Measurements from ENCODE around the gene SNTG2. TPM values are rescaled to one million over a fixed set of nuclear protein-coding genes. Genes with fewer than 3 reads are reported as not detected.

The SNTG2 gene
- total and polyA plus RNA-seq, 2 donors (not counting 3 experiments of a cell fraction or from before 2014, with no cell fraction given), result not detected

DNA sequence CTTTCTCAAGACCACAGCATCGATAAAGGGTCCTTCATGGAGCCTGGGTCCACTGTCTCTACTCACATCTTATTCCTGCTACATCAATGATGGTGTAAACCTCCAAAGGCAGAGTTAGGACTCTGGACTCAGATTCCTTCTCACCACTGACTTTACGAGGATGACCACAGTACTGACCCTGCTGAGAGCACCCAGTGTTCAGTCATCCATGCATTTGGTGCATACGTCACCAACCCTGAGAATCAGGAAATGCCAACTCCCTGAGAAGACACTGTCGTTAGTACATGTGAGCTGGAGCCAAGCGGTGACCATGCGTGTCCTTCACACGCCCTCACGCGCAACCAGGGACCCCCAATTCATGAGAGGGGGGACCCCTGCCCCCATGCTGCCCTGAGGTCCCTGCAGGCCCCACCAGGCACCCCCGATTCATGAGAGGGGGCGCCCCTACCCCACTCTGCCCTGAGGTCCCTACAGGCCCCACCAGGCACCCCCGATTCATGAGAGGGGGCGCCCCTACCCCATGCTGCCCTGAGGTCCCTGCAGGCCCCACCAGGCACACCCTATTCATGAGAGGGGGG is 284.2 kb downstream of the SNTG2 start:
- H2AFZ ChIP-seq (ENCODE audit: low read depth, low read length), result no peak overlapping the region
- DNase-seq (ENCODE audit: low read depth, low spot score), result no peak
- H3K9me1 ChIP-seq (replicated peaks; ENCODE audit: control insufficient read depth, extremely low read depth, insufficient read depth, low read length), result no peaks in the 10 kb centered on the region
- no peaks in the 10 kb centered on the region for H3K79me2 ChIP-seq (ENCODE audit: control insufficient read depth, insufficient read depth, low read length)
- intact Hi-C loops (cut with micrococcal nuclease) (no loop called here), dilution Hi-C loops (cut with MboI; ENCODE audit: extremely low pct_ligation_motif_present, low sequenced_read_pairs) (no loop called here)
- ChIA-PET CTCF (no interaction called here), POLR2A (no interaction called here)
- no peaks in the 10 kb centered on the region for H3K4me1 ChIP-seq (ENCODE audit: control insufficient read depth, extremely low read depth, insufficient read depth, low read length)
- H3K9ac ChIP-seq (replicated peaks; ENCODE audit: extremely low read depth, insufficient read depth, low read length), result no peak overlapping the region
- FAIRE-seq, result no peak
- no peak overlapping the region for H3K4me3 ChIP-seq (replicated peaks in 1 of 3; ENCODE audit: insufficient read depth in 1 of 3, low read depth in 1 of 3, low read length in 3 of 3)
- H3K4me2 ChIP-seq (ENCODE audit: insufficient read depth, low read length), result no peak overlapping the region
- BruUV-seq (replicated peaks), result no TSS peak
- H3K9me3 ChIP-seq (replicated peaks; ENCODE audit: control insufficient read depth, insufficient read depth, low read length), result peaks cover 7% of the 10 kb centered on the region
- no peaks in the 10 kb centered on the region for H3K36me3 ChIP-seq (ENCODE audit: control insufficient read depth in 2 of 2, extremely low read depth in 1 of 2, insufficient read depth in 2 of 2, low read length in 2 of 2)
- H3K27ac ChIP-seq (ENCODE audit: insufficient read depth, low read depth, low read length), result no peak overlapping the region
- H4K20me1 ChIP-seq (replicated peaks; ENCODE audit: control insufficient read depth, extremely low read depth, insufficient read depth, low read length), result no peaks in the 10 kb centered on the region
- H3K27me3 ChIP-seq (ENCODE audit: control insufficient read depth in 2 of 2, insufficient read depth in 2 of 2, low read length in 2 of 2), result no peaks in the 10 kb centered on the region
- TF ChIP-seq, protein P1, sequence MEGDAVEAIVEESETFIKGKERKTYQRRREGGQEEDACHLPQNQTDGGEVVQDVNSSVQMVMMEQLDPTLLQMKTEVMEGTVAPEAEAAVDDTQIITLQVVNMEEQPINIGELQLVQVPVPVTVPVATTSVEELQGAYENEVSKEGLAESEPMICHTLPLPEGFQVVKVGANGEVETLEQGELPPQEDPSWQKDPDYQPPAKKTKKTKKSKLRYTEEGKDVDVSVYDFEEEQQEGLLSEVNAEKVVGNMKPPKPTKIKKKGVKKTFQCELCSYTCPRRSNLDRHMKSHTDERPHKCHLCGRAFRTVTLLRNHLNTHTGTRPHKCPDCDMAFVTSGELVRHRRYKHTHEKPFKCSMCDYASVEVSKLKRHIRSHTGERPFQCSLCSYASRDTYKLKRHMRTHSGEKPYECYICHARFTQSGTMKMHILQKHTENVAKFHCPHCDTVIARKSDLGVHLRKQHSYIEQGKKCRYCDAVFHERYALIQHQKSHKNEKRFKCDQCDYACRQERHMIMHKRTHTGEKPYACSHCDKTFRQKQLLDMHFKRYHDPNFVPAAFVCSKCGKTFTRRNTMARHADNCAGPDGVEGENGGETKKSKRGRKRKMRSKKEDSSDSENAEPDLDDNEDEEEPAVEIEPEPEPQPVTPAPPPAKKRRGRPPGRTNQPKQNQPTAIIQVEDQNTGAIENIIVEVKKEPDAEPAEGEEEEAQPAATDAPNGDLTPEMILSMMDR (IDR thresholded peaks at IDR 0.05; ENCODE audit: extremely low read depth in 1 of 2, insufficient read depth in 1 of 2, low read depth in 1 of 2, low read length in 2 of 2), result no peak

DNA sequence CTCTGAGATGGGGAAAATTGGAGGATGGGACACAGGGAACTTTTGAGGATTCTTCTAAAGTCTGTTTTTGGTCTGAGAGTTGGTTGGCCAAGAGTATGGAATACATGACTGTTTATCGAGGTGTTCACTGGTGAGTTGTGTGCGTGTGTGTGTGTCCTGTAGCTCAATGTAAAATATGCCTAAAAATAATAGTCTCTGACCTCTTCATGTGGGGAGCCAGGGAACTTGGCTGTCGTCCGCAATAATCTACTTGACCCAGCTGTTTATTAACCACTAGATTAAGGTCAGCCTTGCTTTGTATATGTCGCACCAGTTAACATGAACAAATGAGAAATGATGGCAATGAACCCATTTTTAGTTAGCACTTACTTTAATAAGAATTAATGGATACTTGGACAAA is 285.2 kb downstream of the SNTG2 start:
- CTCF ChIA-PET, result no interaction called here
- no peaks in the 10 kb centered on the region for H3K27me3 ChIP-seq (ENCODE audit: control insufficient read depth in 2 of 2, insufficient read depth in 2 of 2, low read length in 2 of 2)
- TF ChIP-seq POLR2A (IDR thresholded peaks at IDR 0.05; ENCODE audit: low read depth, low read length), result no peak
- no peaks in the 10 kb centered on the region for H3K79me2 ChIP-seq (ENCODE audit: control insufficient read depth, insufficient read depth, low read length)
- dilution Hi-C loops (cut with MboI; ENCODE audit: extremely low pct_ligation_motif_present, low sequenced_read_pairs), result no loop called here
- H3K4me1 ChIP-seq (ENCODE audit: control insufficient read depth, extremely low read depth, insufficient read depth, low read length), result no peaks in the 10 kb centered on the region
- DNase-seq (ENCODE audit: low read depth, low spot score) (no peak), FAIRE-seq (no peak)
- no peak overlapping the region for H3K4me2 ChIP-seq (ENCODE audit: insufficient read depth, low read length)
- no peak overlapping the region for H3K4me3 ChIP-seq (replicated peaks in 1 of 3; ENCODE audit: insufficient read depth in 1 of 3, low read depth in 1 of 3, low read length in 3 of 3)
- POLR2A ChIA-PET, result no interaction called here
- intact Hi-C loops (cut with micrococcal nuclease), result no loop called here
- BruUV-seq (replicated peaks), result no TSS peak
- H3K9me3 ChIP-seq (replicated peaks; ENCODE audit: control insufficient read depth, insufficient read depth, low read length), result peaks cover 5% of the 10 kb centered on the region
- no peak overlapping the region for H2AFZ ChIP-seq (ENCODE audit: low read depth, low read length)
- no peak overlapping the region for H3K27ac ChIP-seq (ENCODE audit: insufficient read depth, low read depth, low read length)
- H3K9me1 ChIP-seq (replicated peaks; ENCODE audit: control insufficient read depth, extremely low read depth, insufficient read depth, low read length), result no peaks in the 10 kb centered on the region
- no peak overlapping the region for H3K9ac ChIP-seq (replicated peaks; ENCODE audit: extremely low read depth, insufficient read depth, low read length)
- no peaks in the 10 kb centered on the region for H3K36me3 ChIP-seq (ENCODE audit: control insufficient read depth in 2 of 2, extremely low read depth in 1 of 2, insufficient read depth in 2 of 2, low read length in 2 of 2)
- H4K20me1 ChIP-seq (replicated peaks; ENCODE audit: control insufficient read depth, extremely low read depth, insufficient read depth, low read length), result no peaks in the 10 kb centered on the region
